HG03045 (cell line): ENCODE data around the gene SCAPER.

Experiments used
- ATAC-seq: cut with Tn5 transposase; IDR thresholded peaks from one replicate; pipeline ENCODE4 v1.9.1; 2021; ENCODE audit warnings: mild to moderate bottlenecking, moderate library complexity; ENCODE audit not compliant: unreplicated experiment

SCAPER gene

DNA sequence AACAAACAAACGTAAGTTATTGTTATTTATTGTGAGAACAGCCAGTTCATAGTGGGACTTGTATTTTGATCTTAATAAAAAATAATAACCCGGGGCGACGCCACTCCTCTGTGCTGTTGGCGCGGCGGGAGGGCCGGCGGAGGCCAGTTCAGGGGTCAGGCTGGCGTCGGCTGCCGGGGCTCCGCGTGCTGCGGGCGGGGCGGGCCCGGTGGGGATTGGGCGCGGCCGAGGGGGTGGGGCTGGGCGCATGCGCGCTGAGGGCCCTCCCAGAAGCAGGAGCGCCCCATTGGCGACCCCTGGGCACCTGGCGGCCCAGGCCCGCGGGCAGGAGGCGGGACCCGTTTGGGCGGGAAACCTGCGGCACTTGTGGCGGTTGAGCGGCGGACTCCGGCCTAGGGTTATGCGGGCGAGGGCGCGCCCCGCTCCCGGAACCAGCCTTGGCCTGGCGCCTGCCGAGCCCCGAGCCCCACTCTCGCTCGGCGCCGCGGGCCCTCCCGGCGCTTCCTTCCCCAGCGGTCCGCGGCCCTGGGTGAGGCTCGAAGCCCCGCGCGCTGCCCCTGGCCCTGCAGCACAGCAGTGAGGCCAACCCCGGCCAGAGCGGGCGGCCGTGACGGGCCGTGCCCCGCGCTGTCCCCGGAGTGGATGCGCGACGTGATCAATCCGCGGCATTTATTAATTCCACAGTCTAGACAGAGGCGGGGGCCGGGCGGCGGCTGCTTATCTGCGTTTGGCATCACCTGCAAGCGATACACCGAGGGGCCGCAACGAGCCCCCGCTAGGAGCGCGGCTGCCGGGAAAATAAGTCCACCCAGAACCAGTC lies 562.5 kb downstream of the SCAPER start:
- ATAC-seq, result no peak

DNA sequence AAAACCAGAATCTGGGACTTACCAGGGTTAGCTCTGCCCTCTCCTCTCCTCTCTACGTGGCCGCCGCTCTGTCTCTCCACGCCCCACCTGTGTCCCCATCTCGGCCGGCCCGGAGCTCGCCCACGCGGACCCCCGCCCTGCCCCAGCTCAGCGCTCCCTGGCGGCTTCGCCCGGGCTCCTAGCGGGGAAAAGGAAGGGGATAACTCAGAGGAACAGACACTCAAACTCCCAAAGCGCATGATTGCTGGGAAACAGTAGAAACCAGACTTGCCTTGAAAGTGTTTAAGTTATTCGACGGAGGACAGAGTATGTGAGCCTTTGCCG lies 563.1 kb downstream of the SCAPER start:
- no peak for ATAC-seq

DNA sequence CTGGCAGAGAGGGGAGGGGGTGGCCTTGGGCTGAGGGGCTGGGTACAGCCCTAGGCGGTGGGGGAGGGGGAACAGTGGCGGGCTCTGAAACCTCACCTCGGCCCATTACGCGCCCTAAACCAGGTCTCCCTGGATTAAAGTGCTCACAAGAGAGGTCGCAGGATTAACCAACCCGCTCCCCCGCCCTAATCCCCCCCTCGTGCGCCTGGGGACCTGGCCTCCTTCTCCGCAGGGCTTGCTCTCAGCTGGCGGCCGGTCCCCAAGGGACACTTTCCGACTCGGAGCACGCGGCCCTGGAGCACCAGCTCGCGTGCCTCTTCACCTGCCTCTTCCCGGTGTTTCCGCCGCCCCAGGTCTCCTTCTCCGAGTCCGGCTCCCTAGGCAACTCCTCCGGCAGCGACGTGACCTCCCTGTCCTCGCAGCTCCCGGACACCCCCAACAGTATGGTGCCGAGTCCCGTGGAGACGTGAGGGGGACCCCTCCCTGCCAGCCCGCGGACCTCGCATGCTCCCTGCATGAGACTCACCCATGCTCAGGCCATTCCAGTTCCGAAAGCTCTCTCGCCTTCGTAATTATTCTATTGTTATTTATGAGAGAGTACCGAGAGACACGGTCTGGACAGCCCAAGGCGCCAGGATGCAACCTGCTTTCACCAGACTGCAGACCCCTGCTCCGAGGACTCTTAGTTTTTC lies 563.6 kb downstream of the SCAPER start:
- ATAC-seq, result no peak

DNA sequence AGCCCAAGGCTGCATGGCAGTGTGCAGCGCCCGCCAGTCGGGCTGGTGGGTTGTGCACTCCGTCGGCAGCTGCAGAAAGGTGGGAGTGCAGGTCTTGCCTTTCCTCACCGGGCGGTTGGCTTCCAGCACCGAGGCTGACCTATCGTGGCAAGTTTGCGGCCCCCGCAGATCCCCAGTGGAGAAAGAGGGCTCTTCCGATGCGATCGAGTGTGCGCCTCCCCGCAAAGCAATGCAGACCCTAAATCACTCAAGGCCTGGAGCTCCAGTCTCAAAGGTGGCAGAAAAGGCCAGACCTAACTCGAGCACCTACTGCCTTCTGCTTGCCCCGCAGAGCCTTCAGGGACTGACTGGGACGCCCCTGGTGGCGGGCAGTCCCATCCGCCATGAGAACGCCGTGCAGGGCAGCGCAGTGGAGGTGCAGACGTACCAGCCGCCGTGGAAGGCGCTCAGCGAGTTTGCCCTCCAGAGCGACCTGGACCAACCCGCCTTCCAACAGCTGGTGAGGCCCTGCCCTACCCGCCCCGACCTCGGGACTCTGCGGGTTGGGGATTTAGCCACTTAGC lies 564.3 kb downstream of the SCAPER start:
- ATAC-seq, result no peak

DNA sequence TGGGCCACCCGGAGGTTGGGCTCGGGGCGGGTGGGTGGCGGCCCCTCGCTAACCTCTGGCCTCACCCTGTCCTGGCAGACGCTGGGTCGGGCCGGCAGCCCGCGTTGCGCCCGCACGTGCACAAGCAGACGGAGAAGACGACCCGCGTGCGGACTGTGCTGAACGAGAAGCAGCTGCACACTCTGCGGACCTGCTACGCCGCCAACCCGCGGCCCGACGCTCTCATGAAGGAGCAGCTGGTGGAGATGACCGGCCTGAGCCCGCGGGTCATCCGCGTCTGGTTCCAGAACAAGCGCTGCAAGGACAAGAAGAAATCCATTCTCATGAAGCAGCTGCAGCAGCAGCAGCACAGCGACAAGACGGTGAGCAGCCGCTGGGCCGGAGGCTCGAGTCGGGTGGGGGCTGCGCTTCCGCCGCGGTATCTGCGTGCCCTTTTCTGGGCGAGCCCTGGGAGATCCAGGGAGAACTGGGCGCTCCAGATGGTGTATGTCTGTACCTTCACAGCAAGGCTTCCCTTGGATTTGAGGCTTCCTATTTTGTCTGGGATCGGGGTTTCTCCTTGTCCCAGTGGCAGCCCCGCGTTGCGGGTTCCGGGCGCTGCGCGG lies 564.8 kb downstream of the SCAPER start:
- no peak for ATAC-seq

DNA sequence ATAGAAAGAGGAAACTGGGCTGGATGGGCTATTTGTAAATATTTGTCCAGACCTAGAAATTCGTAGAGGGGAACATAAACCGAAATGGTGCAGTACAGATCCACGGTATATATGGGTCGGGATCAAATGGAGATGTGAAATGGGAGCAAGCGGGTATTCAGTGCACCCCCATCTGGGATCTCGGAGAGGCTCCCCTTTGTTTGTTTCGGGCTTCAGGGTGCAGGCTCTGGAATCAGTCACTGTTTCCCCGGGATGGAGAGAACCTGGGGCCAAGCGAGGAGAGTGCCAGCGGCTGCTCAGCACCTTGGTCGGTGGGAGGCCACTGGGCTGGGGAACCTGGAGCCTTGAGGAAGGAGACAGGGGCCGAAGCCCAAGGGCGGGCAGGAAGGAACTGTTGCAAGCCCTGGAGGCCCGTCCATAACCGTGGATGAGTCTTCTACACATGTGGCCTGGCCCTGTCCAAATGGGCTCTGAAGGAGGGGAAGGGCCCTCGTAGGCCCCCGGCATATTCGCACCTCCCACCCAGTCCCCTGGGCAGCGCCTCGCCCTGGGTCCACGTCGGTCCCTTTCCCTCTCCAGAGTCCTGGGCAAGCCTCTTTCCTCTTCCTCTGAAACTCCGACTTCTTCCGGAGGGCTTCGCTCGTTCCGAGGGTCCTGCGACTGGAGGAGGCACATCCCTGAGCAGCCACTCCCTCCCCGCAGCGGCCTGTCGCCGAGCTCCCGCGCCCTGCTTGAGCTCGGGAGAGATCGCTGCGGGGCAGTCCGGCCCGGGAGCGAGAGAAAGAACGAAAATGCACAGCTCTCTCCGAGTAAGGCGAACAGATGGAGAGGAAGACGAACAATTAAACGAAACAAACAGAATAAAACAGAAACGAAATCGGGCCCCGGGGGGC lies 565.6 kb downstream of the SCAPER start:
- ATAC-seq, result no peak

DNA sequence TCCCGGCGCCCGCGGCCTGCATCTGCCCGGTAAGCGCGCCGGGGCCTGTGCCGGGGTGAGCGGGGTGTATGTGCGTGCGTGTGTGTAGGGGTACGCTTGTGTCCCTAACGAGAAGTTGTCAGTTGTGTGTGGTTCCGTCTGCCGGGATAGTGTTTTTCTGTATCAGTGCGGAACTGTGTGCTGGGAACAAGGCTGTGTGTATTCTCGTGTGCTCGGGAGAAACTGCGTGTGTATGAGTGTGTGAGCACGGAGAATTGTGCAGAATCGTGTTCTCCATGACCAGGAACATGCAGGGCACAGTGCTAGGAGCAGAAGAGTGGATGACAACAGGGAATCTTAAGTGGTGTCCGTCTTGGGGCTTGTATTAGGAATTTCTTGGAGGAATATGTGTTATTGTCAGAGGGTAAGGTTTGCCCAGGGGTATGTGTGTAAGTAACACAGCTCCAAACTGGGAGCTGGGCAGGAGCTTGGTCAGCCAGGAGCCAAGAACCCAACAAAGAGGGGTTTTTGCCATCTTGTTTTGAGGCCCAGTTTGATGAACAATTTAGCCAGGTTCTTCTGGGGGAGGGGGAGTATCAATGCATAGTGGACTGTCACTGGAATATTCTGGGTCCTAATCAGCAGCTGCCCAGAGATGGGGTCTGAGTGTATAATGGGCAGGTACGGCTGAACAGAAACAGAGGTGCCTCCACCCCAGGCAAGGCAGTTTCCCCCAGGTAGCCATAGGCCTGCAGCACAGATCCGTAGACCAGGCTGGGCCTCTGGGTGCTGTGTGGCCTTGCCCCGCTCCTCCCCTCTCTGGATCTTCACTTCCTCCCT lies 566.4 kb downstream of the SCAPER start:
- no peak for ATAC-seq

DNA sequence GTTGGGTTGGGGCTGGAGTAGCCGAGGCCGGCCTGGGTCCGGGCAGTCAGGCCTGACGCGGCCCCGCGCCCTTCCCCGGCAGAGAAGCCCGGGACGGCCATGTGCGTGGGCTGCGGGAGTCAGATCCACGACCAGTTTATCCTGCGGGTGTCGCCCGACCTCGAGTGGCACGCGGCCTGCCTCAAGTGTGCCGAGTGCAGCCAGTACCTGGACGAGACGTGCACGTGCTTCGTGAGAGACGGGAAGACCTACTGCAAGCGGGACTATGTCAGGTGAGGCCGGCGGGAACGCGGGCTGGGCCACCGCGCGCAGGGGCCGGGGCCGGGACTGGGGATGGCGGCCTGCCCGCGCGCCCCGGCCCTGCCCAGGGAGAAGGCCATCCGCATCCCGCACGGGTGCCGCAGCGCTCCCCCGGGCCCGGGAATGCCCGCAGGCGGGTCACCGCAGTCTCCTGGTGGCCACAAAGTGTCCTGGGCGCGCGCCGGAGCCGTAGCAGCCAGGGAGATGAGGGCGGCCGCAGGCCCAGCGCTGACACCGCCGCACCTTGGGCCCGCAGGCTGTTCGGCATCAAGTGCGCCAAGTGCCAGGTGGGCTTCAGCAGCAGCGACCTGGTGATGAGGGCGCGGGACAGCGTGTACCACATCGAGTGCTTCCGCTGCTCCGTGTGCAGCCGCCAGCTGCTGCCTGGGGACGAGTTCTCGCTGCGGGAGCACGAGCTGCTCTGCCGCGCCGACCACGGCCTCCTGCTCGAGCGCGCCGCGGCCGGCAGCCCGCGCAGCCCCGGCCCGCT lies 567.2 kb downstream of the SCAPER start:
- ATAC-seq, result no peak

DNA sequence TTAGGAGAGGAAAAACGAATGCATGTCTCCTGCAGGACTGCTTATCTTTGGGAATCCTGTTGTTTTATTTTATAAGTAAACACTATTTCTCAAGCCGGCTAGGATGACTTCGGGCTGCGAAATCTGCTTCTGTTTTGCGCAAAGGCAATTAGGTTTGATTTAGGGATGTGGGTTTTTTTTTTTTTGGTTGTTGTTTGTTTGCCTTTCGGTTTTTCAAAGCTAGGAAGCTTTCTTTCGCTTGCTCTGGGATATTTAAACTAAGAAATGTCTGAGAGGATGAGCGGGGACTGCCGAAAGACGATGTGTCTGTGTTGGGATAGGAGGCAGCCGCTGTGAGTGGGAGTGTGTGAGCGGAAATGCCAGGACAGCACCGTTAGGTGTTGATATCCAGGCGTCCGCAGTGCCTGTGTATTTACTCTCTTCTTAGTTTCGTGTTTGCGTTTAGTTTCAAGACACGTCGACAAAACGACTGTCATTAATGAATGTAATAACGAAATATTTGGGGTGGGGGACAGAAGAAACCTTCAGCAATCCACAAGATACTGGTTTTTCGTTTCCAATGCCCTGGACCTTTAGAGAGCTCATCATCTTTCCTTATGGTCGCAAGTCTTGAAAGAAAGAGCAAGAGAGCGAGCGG lies 568.0 kb downstream of the SCAPER start:
- no peak for ATAC-seq

DNA sequence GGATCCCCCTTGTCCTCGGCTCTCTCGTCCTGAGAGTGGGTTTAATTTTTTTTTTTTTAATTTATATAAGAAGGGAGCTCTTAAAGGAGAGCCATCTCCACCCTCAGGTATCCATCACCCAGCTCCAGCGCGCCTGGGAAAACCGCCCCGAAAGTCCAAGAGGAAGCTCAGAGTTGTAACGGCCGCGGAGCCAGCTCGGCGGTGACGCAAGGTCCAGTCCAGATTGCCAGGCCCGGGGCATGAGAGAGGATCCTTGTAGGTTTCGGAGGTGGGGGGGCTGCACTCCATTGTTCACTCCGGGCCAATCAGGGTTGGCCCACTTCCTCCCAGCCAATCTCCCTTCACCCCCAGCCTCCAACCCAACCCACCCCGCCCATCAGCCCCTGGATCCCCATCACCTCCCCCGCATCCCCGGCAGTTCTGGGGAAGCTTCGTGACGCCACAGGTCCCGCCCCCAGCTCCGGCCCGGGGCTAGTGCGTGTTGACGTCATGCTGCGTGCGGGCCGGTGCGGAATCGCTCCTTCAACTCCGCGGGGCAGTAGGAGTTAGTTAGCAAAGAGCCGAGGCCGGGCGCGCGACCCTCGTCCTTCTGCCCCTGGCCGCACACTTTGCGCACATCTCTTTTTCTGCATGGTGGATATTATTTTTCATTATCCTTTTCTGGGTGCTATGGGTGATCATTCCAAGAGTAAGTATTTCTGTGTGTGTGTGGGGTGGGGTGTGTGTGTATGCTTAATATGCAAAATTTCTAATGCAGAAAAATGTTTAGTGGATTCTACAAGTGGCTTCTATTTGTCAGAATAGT lies 568.7 kb downstream of the SCAPER start, which contains the start of gene ISL2:
TSS of gene ISL2 (plus strand) at position 520 of the 805 bp plus-strand sequence. CDS start at position 631, 111 bp downstream.
- ATAC-seq, result peak; percentile 51

DNA sequence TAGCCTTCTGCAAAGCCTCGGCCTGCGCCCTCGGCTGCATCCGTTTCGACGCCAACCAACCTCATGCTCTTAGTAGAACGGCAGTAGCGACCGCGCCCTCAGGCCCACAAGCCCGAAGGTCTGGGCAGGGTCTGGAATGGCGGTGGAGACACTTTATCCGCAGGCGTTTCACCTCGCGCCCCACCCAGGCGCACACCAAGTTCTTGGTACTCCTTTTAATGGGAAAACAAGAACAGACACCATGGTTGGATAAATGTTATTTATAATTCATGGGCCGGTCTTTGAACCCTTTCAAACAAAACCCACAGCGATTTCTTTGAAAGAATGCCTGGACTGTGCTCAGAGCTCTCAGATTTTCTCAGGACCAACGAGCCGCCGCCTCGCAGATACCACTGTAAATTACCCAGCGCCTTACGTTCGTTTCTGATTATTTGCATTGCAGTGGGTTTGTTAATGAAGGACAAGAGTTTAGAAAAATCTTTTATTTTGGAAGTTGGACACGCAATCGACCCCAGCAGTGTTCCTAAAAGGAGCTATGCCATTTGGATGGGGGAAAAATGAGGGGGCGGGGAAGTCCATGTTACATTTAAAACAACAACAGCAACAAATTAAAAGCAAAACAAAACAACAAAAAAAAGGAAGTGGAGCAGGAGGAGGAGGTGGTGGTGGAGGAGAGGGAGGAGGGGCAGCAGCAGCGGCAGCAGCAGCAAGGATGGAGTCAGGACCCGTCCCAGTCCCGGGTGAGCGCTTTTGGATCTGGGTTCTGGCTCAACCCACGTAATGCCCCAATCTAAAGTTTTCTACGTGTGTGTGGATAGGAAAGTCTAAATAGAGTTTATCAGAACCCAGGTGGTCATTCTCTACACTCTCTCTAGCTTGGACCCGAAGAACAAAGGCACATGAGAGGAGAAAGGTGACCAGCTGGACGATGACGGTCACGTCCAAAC lies 569.6 kb downstream of the SCAPER start:
- ATAC-seq, result no peak

DNA sequence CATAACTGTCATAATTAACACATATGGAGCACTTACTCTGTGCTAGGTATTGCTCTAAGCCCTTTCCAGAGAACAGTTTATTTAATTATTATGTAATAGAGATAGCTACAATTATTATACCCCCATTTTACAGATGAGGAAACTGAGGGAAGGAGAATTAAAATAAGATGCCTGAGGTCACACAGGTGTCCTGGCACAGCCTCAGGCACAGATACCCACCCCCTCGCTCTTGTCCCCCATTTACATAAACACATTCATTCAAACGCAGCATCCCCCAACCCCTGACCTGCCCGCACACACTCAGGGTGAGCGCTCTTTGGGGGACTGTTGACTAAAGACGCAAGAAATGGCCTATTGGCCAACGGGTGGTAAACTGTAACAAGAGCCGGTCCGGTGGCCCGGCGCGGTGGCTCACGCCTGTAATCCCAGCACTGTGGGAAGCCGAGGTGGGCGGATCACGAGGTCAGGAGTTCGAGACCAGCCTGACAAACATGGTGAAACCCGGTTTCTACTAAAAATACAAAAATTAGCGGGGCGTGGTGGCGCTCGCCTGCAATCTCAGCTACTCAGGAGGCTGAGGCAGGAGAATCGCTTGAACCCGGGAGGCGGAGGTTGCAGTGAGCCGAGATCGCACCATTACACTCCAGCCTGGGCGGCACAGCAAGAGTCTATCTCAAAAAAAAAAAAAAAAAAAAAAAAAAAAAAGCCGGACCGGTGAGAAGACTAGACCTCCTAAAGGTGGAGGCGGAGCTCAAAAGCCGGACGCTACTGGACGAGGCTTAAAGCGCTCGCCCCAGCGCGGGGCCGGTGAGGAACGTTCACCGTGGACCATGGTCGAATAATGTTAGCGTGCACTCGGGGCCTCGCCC lies 570.5 kb downstream of the SCAPER start:
- ATAC-seq, result no peak

DNA sequence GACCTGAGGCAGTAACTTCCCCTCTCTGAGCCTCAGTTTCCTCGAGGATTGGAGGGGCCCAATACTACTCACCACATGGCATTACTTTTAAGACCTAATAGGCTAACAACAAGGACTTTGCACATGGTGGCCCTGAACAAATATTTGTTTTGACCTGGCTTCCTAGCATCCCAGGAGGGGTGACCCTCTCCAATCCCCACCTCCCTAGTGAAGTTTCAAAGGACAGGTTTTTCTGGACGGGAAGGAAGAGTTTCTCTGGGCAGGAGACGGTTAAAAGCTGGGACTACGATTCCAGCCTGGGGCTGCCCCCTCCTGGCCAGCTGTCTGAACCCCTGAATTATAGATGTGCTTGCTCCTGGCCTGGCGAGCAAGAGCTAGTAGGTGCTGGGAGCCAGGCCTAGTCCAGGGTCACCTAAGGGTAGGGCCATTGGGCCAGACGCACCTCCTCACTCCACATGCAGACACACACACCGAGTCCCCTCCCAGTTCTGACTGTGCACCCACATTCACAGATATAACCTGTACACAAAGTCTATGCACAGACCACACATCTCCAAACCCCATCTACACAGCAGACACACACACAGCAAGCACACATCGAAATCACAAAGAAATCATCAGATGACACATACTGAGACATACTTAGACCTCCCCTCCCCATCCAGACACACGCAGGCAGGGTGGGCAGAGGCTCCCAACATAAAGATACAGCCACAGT lies 571.3 kb downstream of the SCAPER start:
- ATAC-seq, result no peak

DNA sequence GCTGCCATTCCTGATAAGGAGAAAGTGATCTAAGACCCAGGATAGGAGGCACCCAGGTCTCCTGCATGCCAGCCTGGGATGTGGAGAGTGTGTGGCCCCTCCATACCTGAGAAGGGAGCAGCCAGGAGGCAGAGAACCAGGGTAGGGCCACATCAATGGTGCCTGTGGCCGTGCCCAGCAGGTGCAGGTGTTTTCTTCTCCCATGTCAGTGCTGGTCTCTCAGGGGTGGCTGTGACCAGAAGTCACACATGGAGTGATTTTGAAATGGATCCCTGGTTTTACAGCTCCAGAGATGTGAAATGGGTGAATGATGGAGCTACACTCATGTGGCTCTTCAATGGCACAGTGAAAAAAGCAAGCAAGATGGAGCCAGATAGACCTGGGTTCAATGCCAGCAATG lies 571.8 kb downstream of the SCAPER start:
- no peak for ATAC-seq

DNA sequence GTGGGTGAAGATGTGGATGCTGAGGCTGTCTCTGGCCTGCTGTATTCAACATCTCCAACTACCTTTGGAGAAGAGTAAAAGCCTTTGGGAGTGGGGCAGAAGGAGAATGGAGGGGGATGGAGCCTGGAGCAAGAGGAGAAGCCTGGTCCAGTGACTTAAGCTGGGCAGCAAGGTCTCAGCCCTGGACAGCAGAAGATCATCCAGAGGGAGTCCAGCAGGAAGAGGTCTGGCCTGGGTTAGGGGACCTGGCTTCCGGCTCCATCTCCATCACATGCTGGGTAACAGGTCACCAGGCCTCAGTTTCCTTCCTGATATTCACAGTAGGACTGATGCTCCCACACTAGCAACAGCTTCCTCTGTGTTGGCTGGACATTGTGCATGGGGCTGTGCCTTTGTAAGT lies 572.3 kb downstream of the SCAPER start:
- ATAC-seq, result no peak
